WTC11 (cell line): Measurements from ENCODE around the gene PSMD13. TPM values are rescaled to one million over a fixed set of nuclear protein-coding genes. Genes with fewer than 3 reads are reported as not detected.
"Not testable (repeated sequence)": the region's sequence is repeated elsewhere in the genome, so short reads cannot be mapped to it uniquely, and the experiment has no call there.

Experiments used
- ATAC-seq: fragments of 200-7000 bp; cut with Tn5 transposase; 2 replicates; pipeline ENCODE4 v1.10.0; 2021; ENCODE audit warnings: mild to moderate bottlenecking, moderate library complexity
- CTCF ChIA-PET: fragments of 300-600 bp; sonication (Branson Sonifier 250); formaldehyde crosslinking; loops from one replicate; lab custom pipeline; 2021; ENCODE audit warnings: antibody characterized with exemption; lab: Charles Lee
- POLR2A ChIA-PET: fragments of 350-600 bp; sonication (Branson Sonifier 250); formaldehyde crosslinking; loops from one replicate; lab custom pipeline; 2021; ENCODE audit warnings: antibody characterized with exemption; lab: Charles Lee
- DNase-seq: peaks from one replicate; pipeline ENCODE4 v3.0.0; 2021; ENCODE audit warnings: low spot score
- H3K27ac Mint-ChIP-seq: 2 replicates; pipeline ENCODE4 v1.8.0; 2021; ENCODE audit warnings: mixed read lengths
- H3K27me3 Mint-ChIP-seq: 2 replicates; pipeline ENCODE4 v1.8.0; 2021; ENCODE audit warnings: low read depth, mild to moderate bottlenecking, moderate library complexity, mixed read lengths
- H3K36me3 Mint-ChIP-seq: 2 replicates; pipeline ENCODE4 v1.8.0; 2021; ENCODE audit warnings: mixed read lengths
- H3K4me1 Mint-ChIP-seq: 2 replicates; pipeline ENCODE4 v1.8.0; 2022; ENCODE audit warnings: mixed read lengths
- H3K4me3 Mint-ChIP-seq: 2 replicates; pipeline ENCODE4 v1.8.0; 2021; ENCODE audit warnings: mild to moderate bottlenecking, moderate library complexity, mixed read lengths
- H3K9me3 Mint-ChIP-seq: 2 replicates; pipeline ENCODE4 v1.8.0; 2021; ENCODE audit warnings: mixed read lengths
- CDX4 ChIP-seq: fragments of 250-450 bp; sonication (Bioruptor Pico); IDR thresholded peaks from 2 replicates; pipeline ENCODE4 v1.9.0; 2021; ENCODE audit warnings: moderate library complexity, mild to moderate bottlenecking, inconsistent platforms, borderline replicate concordance
- ESRRA ChIP-seq: sonication (generic); formaldehyde crosslinking; IDR thresholded peaks from 2 replicates; pipeline ENCODE4 v1.8.1; 2022; ENCODE audit warnings: mild to moderate bottlenecking, missing genetic modification reagents, borderline replicate concordance
- FOXK1 ChIP-seq: sonication (generic); formaldehyde crosslinking; IDR thresholded peaks from 2 replicates; pipeline ENCODE4 v1.8.0; 2022; ENCODE audit warnings: mild to moderate bottlenecking, moderate library complexity, missing genetic modification reagents
- IRF2 ChIP-seq: sonication (generic); formaldehyde crosslinking; IDR thresholded peaks from 2 replicates; pipeline ENCODE4 v1.8.0; 2022; ENCODE audit warnings: low read depth, missing genetic modification reagents, borderline replicate concordance
- TEAD1 ChIP-seq: sonication (generic); formaldehyde crosslinking; IDR thresholded peaks from 2 replicates; pipeline ENCODE4 v1.8.0; 2022; ENCODE audit warnings: mild to moderate bottlenecking, missing genetic modification reagents
- USF2 ChIP-seq: sonication (generic); formaldehyde crosslinking; IDR thresholded peaks from 2 replicates; pipeline ENCODE4 v1.8.1; 2023; ENCODE audit warnings: mild to moderate bottlenecking, missing genetic modification reagents, moderate library complexity
- ZNF232 ChIP-seq: sonication (generic); formaldehyde crosslinking; IDR thresholded peaks from 2 replicates; pipeline ENCODE4 v1.8.0; 2022; ENCODE audit warnings: mild to moderate bottlenecking, missing genetic modification reagents
- ZNF281 ChIP-seq: sonication (generic); formaldehyde crosslinking; IDR thresholded peaks from 2 replicates; pipeline ENCODE4 v1.8.0; 2023; ENCODE audit warnings: mild to moderate bottlenecking, missing genetic modification reagents
- ZNF396 ChIP-seq: fragments of 250-450 bp; sonication (Bioruptor Pico); IDR thresholded peaks from 2 replicates; pipeline ENCODE4 v1.8.0; 2021; ENCODE audit warnings: mild to moderate bottlenecking, moderate library complexity, borderline replicate concordance
- ZNF532 ChIP-seq: fragments of 250-450 bp; sonication (Bioruptor Pico); IDR thresholded peaks from 2 replicates; pipeline ENCODE4 v1.9.0; 2021; ENCODE audit warnings: mild to moderate bottlenecking, borderline replicate concordance
- total RNA-seq: library from RNA; stranded (reverse); gene quantifications from 3 replicates; pipeline ENCODE4 v1.2.3, GENCODE V29; 2021

The PSMD13 gene
- total RNA-seq, 1 experiment from 2014 or later = 148 TPM

DNA sequence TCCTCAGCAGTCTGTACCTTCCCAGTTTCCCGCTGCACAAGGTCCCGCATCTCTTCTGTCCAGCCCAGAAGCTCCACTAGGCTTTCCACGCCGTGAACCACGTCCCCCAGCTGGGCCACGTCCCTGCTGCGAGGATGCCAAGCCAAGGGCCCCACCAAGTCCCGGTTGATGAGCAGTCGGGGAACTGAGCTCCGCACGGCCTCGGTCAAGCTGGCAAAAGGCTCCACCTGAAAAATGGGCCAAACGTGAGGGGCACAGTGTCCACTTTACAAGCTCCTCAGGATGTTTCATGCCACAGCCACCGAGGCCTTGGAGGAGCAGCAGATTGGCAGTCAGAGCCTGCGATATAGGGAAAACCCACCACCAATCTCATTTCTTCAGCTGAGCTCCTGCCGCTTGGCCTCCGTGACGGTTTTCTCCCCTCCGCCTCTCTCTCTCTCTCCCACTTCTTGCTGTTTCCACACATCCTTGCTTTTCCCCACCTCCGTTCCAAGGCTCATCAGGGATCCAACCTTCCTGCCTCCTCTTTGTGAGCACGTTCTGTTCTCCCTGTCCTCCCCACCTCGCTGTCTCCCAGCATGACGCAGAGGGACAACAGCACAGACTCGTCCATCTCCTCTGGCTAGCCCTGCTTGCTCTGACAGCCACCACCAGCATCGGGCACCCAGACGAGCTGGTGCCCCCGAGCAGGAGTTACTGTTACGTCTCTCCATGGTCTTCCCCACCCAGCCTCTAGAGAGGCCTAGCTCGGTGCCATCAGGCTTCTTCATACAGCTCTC lies 17.8 kb upstream of the PSMD13 start:
- no peak overlapping the region for H3K27ac Mint-ChIP-seq
- H3K4me3 Mint-ChIP-seq = no peak overlapping the region

GRCh38 chr11:220641-221215 lies 16.0 kb upstream of the PSMD13 start:
- H3K27me3 Mint-ChIP-seq, H3K27ac Mint-ChIP-seq, H3K4me3 Mint-ChIP-seq, H3K4me1 Mint-ChIP-seq, CTCF ChIA-PET, DNase-seq, H3K9me3 Mint-ChIP-seq, ATAC-seq, H3K36me3 Mint-ChIP-seq, POLR2A ChIA-PET: not testable (repeated sequence)

More for the DNA sequence above, 17.8 kb upstream of the PSMD13 start:
- no peak for TF ChIP-seq ZNF532 (CRISPR knock-in tag)
- no peak for TF ChIP-seq ZNF281
- no peak for TF ChIP-seq TEAD1 (CRISPR knock-in tag)
- TF ChIP-seq IRF2 (CRISPR knock-in tag) = no peak
- TF ChIP-seq ESRRA (CRISPR knock-in tag) = no peak
- Mint-ChIP-seq H3K27me3 (no peaks in the 10 kb centered on the region), H3K9me3 (no peaks in the 10 kb centered on the region), H3K36me3 (peaks cover 15% of the 10 kb centered on the region), H3K4me1 (no peaks in the 10 kb centered on the region)
- DNase-seq = no peak
- ChIA-PET CTCF (interaction anchor here (1.6 kb wide), 1 partner anchor 32 kb away, joined by 6 read pairs; no protein-coding TSS in a partner anchor), POLR2A (no interaction called here)
- no peak for ATAC-seq

- no peak overlapping the region for H3K27ac Mint-ChIP-seq
- ChIA-PET CTCF (no interaction called here), POLR2A (no interaction called here)
- ATAC-seq (no peak), DNase-seq (no peak)
- H3K36me3 Mint-ChIP-seq = no peaks in the 10 kb centered on the region
- H3K9me3 Mint-ChIP-seq = no peaks in the 10 kb centered on the region
- H3K4me1 Mint-ChIP-seq = no peaks in the 10 kb centered on the region
- no peaks in the 10 kb centered on the region for H3K27me3 Mint-ChIP-seq
- TF ChIP-seq ZNF396 (CRISPR knock-in tag) (no peak), CDX4 (no peak), ESRRA (CRISPR knock-in tag) (no peak), USF2 (CRISPR knock-in tag) (no peak), TEAD1 (CRISPR knock-in tag) (no peak), ZNF232 (CRISPR knock-in tag) (no peak), FOXK1 (CRISPR knock-in tag) (no peak)
- no peak overlapping the region for H3K4me3 Mint-ChIP-seq
Measured at GRCh38 chr11:221539-221938, 15.2 kb upstream of the PSMD13 start.
